Measurements from ENCODE around the gene TLCD5.

GRCh38 chr11:120281143-120281795 is 43.8 kb upstream of the TLCD5 start:
- TF ChIP-seq CTCF (IDR thresholded peaks at IDR 0.05 in 4 of 5, conservative IDR thresholded peaks at IDR 0.05 in 1 of 5) (no peak), POLR2A (IDR thresholded peaks at IDR 0.05) (no peak)
